Breast epithelium (tissue), 3 donors: ENCODE results near the gene ARHGAP11B.

ENCODE experiments used
- POLR2A ChIP-seq: fragments of 450-650 bp; IDR thresholded peaks from one replicate; pipeline ENCODE4 v1.6.1; 2016; ENCODE audit warnings: antibody characterized with exemption, mild to moderate bottlenecking, moderate library complexity
- POLR2AphosphoS5 ChIP-seq, 3 donors: sonication (generic); formaldehyde crosslinking; IDR thresholded peaks; one replicate each; pipeline ENCODE4 v1.6.1; 2017; ENCODE audit warnings: antibody characterized with exemption in 3 of 3
- TF ChIP-seq, protein P1 (sequence below), 3 donors: fragments of 450-650 bp; IDR thresholded peaks; one replicate each; pipeline ENCODE4 v1.5.1; 2016 to 2017; ENCODE audit warnings: antibody characterized with exemption in 3 of 3, mild to moderate bottlenecking in 3 of 3, moderate library complexity in 3 of 3

DNA sequence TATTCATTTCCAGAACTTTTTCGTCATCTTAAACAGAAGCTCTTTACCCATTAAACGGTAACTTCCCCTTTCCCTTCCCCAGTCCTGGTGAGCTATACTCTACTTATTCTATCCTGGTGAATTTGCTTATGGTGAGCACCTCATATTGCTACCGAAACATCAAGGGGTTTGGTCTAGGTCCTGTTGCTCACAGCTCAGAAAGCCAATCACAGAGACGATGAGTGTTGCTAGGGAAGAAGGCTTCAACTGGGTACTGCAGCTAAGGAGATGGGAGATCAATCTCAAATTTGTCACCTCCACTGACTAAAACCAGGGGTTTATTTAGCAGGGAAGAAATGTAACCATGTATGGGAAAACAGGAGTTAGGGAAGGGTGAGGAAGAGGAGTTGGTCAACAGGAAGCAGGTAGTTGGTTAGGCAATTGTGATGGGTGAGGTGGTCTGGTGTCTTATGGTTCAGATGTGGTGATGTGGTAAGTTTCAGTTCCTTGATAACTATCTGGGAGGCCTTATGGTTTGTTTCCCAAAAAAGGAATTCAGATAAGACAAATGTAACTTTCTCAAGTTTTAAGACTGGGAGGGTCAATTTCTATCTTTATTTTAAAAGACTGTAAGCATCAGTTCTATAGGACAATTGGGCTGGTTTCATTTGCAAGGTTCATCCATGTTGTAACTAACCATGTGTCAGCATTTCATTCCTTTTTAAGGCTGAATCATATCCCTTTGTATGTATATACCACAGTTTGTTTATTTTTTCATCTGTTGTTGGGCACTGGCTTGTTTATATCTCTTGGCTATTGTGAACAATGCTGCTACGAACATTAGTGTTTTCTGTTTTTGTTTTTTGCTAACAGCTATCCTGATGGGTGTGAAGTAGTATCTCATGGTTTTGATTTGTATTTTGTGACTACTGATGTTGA is 24.3 kb downstream of the ARHGAP11B start:
- TF ChIP-seq, protein P1, sequence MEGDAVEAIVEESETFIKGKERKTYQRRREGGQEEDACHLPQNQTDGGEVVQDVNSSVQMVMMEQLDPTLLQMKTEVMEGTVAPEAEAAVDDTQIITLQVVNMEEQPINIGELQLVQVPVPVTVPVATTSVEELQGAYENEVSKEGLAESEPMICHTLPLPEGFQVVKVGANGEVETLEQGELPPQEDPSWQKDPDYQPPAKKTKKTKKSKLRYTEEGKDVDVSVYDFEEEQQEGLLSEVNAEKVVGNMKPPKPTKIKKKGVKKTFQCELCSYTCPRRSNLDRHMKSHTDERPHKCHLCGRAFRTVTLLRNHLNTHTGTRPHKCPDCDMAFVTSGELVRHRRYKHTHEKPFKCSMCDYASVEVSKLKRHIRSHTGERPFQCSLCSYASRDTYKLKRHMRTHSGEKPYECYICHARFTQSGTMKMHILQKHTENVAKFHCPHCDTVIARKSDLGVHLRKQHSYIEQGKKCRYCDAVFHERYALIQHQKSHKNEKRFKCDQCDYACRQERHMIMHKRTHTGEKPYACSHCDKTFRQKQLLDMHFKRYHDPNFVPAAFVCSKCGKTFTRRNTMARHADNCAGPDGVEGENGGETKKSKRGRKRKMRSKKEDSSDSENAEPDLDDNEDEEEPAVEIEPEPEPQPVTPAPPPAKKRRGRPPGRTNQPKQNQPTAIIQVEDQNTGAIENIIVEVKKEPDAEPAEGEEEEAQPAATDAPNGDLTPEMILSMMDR (IDR thresholded peaks at IDR 0.05), result no peak
- TF ChIP-seq POLR2AphosphoS5 (IDR thresholded peaks at IDR 0.05), result no peak
- TF ChIP-seq POLR2A, result no peak
